ENCODE data around the gene LCORL.

The LCORL gene

DNA sequence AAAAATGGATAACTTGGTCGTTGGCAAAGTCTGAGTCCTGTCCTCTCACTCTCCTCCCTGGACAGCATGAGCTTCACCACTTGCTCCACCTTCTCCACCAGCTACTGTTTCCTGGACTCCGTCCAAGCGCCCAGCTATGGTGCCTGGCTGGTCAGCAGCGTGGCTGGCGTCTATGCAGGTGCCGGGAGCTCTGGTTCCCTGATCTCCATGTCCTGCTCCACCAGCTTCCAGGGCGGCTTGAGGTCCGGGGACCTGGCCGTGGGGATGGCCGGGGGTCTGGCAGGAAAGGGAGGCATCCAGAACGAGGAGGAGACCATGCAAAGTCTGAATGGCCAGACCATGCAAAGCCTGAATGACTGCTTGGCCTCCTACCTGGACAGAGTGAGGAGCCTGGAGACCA lies 109.9 kb downstream of the LCORL start:
- TF ChIP-seq POLR2AphosphoS5 (IDR thresholded peaks at IDR 0.05; ENCODE audit: low read depth) (no peak), GABPA (IDR thresholded peaks at IDR 0.05; ENCODE audit: low read depth) (no peak), SPI1 (IDR thresholded peaks at IDR 0.05; ENCODE audit: borderline replicate concordance, low read depth) (no peak), REST (IDR thresholded peaks at IDR 0.05; ENCODE audit: insufficient replicate concordance, low read depth) (no peak)
- TF ChIP-seq, protein P1, sequence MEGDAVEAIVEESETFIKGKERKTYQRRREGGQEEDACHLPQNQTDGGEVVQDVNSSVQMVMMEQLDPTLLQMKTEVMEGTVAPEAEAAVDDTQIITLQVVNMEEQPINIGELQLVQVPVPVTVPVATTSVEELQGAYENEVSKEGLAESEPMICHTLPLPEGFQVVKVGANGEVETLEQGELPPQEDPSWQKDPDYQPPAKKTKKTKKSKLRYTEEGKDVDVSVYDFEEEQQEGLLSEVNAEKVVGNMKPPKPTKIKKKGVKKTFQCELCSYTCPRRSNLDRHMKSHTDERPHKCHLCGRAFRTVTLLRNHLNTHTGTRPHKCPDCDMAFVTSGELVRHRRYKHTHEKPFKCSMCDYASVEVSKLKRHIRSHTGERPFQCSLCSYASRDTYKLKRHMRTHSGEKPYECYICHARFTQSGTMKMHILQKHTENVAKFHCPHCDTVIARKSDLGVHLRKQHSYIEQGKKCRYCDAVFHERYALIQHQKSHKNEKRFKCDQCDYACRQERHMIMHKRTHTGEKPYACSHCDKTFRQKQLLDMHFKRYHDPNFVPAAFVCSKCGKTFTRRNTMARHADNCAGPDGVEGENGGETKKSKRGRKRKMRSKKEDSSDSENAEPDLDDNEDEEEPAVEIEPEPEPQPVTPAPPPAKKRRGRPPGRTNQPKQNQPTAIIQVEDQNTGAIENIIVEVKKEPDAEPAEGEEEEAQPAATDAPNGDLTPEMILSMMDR (IDR thresholded peaks at IDR 0.05; ENCODE audit: insufficient read depth, low read length) = no peak
- Histone ChIP-seq H3K27me3 (ENCODE audit: insufficient read depth, poor library complexity, severe bottlenecking) (no peaks in the 10 kb centered on the region), H3K27ac (replicated peaks) (no peak overlapping the region), H3K4me3 (replicated peaks; ENCODE audit: insufficient read depth, low read length) (no peak overlapping the region)
- no peak for DNase-seq (ENCODE audit: low read depth in 1 of 2, low spot score in 1 of 2)

GRCh38 chr4:17898553-17899055 lies 123.0 kb downstream of the LCORL start:
- DNase-seq (ENCODE audit: low read depth in 1 of 2, low spot score in 1 of 2) = no peak
- no peak overlapping the region for H3K4me3 ChIP-seq (replicated peaks; ENCODE audit: insufficient read depth, low read length)
- TF ChIP-seq SPI1 (IDR thresholded peaks at IDR 0.05; ENCODE audit: borderline replicate concordance, low read depth) (no peak), GABPA (IDR thresholded peaks at IDR 0.05; ENCODE audit: low read depth) (no peak), POLR2AphosphoS5 (IDR thresholded peaks at IDR 0.05; ENCODE audit: low read depth) (no peak), REST (IDR thresholded peaks at IDR 0.05; ENCODE audit: insufficient replicate concordance, low read depth) (no peak)
- TF ChIP-seq, protein P1 (IDR thresholded peaks at IDR 0.05; ENCODE audit: insufficient read depth, low read length) = no peak
- no peak overlapping the region for H3K27ac ChIP-seq (replicated peaks)
- H3K27me3 ChIP-seq (ENCODE audit: insufficient read depth, poor library complexity, severe bottlenecking) = no peaks in the 10 kb centered on the region

DNA sequence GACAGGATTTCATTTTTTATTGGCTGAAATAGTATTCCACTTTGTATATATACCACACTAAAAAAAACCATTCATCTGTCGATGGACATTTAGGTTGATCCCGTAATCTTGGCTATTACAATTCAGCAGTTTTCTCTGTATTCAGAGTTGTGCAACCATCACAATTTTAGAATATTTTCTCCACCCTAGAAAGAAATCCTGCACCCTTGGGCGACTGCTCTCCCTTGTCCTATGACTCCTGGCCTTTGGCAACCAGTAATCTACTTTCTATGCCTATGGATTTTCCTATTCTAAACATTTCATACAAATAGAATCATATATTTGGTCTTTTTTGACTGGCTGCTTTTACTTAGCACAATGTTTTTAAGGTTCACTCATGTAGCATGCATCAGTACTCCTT lies 126.1 kb downstream of the LCORL start:
- Histone ChIP-seq H3K27ac (replicated peaks) (no peak overlapping the region), H3K4me3 (replicated peaks; ENCODE audit: insufficient read depth, low read length) (no peak overlapping the region), H3K27me3 (ENCODE audit: insufficient read depth, poor library complexity, severe bottlenecking) (no peaks in the 10 kb centered on the region)
- TF ChIP-seq, protein P1 (IDR thresholded peaks at IDR 0.05; ENCODE audit: insufficient read depth, low read length) = no peak
- TF ChIP-seq POLR2AphosphoS5 (IDR thresholded peaks at IDR 0.05; ENCODE audit: low read depth) (no peak), SPI1 (IDR thresholded peaks at IDR 0.05; ENCODE audit: borderline replicate concordance, low read depth) (no peak), GABPA (IDR thresholded peaks at IDR 0.05; ENCODE audit: low read depth) (no peak), REST (IDR thresholded peaks at IDR 0.05; ENCODE audit: insufficient replicate concordance, low read depth) (no peak)
- DNase-seq (ENCODE audit: low read depth in 1 of 2, low spot score in 1 of 2) = no peak
